Mononuclear cell (primary cell): ENCODE measurements around the gene BTG2. TPM values are rescaled to one million over a fixed set of nuclear protein-coding genes. Genes with fewer than 3 reads are reported as not detected.

ENCODE experiments used
- H3K27me3 ChIP-seq: 2 replicates; pipeline ENCODE4 v1.6.0; 2011; ENCODE audit warnings: low read length, control low read depth; ENCODE audit not compliant: insufficient read depth
- H3K4me1 ChIP-seq: 2 replicates; pipeline ENCODE4 v1.5.1; 2011; ENCODE audit warnings: mild to moderate bottlenecking, low read length, control low read depth; ENCODE audit not compliant: insufficient read depth
- H3K4me3 ChIP-seq: 2 replicates; pipeline ENCODE4 v1.5.1; 2011; ENCODE audit warnings: mild to moderate bottlenecking, low read length, moderate library complexity
- H3K9me3 ChIP-seq: 2 replicates; pipeline ENCODE4 v1.5.1; 2011; ENCODE audit warnings: low read depth, mild to moderate bottlenecking, control low read depth, low read length
- total RNA-seq: library from RNA; depleted of rRNA; stranded (reverse); fragments of >200 nt; gene quantifications from one replicate; pipeline ENCODE4 v1.2.3, GENCODE V29; 2012

Gene BTG2
- total RNA-seq, 1 donor: 842 TPM

DNA sequence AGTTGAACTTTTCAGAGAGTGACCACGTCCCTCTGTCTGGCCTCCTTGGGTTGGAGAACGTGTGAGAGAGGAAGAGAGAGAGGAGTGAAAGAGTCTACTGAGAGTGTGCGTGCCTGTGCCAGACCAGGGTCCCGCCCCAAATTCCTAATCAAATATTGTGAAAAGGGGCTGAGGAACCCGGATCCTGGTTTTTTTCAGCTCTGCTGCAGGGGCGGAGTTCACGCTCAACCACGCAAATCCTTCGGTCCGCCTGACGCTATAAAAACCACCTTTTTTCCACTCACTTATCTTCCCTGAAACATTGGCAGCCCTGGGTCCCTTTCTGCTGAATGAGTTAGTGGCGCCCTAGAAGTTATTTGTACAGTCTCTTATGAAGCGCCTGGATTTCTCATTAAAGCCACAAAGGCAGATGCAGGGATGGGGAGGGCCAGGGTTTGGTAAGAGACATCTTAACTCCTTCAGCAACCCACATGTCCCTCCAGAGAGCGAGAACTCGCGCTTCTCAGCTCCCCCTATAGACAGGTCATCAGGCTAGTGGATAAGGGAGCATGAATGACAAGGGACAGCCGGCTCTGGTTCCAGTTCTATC lies 45.8 kb downstream of the BTG2 start, which contains the start of gene FMOD:
TSS of gene FMOD (minus strand) at position 86 of the 589 bp plus-strand sequence. CDS start 2,852 bp downstream, outside the sequence.
- no peaks in the 10 kb centered on the region for H3K4me1 ChIP-seq
- H3K4me3 ChIP-seq: no peak within 1 kb of the TSS
- peaks cover 17% of the 10 kb centered on the region for H3K27me3 ChIP-seq
- H3K9me3 ChIP-seq: no peaks in the 10 kb centered on the region

GRCh38 chr1:203353486-203353885 lies 48.2 kb downstream of the BTG2 start:
- Histone ChIP-seq H3K4me1 (no peaks in the 10 kb centered on the region), H3K27me3 (peaks cover 21% of the 10 kb centered on the region), H3K9me3 (no peaks in the 10 kb centered on the region), H3K4me3 (no peak overlapping the region)

DNA sequence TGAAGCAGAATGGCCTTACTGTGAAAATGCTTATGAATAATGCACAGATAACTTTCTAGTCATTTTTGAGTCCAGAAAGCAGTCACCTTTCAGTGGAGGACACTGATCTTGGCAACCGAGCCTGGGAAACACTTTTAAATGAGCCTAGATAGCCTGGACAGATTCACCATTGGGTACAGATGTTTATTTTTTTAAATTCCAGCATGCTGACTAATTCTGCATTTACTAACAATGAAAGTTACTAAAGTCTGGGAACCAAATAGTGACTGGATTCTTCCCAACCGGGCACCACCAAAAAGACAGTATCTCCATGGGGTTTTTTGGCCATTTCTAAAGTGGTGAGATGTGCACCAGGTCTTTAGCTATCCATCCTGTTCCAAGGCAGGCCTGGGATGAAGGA lies 48.9 kb downstream of the BTG2 start:
- Histone ChIP-seq H3K9me3 (no peaks in the 10 kb centered on the region), H3K4me3 (no peak overlapping the region), H3K4me1 (no peaks in the 10 kb centered on the region), H3K27me3 (peaks cover 23% of the 10 kb centered on the region)

DNA sequence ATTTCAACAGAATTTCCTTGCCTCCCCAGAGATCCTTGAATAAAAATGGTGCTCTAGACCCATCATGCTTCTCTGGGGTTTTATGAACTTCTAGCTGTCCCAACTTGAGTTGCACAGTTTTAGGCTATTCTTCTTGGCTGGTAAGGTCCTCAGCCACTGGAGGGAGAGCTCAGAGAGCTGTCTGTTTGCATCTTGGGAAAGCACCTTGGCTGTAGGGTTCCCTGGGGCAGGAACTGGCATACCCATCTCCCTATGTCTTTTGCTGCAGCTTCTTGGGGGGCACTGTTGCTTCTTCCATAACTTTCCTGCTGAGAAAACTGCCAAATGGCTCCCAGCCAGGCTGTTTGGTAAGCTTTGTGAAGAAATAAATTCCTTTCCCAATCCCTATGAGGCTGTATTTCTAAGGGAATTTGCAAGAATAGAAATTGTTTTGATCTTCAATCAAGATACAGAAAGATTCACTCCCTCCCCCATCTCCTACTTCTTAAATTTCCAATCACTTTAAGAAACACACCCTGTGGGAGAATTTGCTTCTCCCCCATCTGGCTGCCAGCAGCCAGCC lies 53.8 kb downstream of the BTG2 start:
- no peaks in the 10 kb centered on the region for H3K9me3 ChIP-seq
- peaks cover 13% of the 10 kb centered on the region for H3K27me3 ChIP-seq
- H3K4me1 ChIP-seq: peaks cover 15% of the 10 kb centered on the region
- no peak overlapping the region for H3K4me3 ChIP-seq

Other genes with a start within 250 kb of the BTG2 start
- gene MYOG, start 219.5 kb upstream of the BTG2 start, total RNA-seq: not detected
- not detected for gene ADORA1, start 177.8 kb upstream of the BTG2 start, total RNA-seq
- gene MYBPH, start 129.7 kb upstream of the BTG2 start, total RNA-seq: not detected
- 0.94 TPM for gene CHI3L1, start 118.8 kb upstream of the BTG2 start, total RNA-seq
- 0.42 TPM for gene CHIT1, start 75.8 kb upstream of the BTG2 start, total RNA-seq
- gene FMOD, start 45.6 kb downstream of the BTG2 start, total RNA-seq: not detected
- not detected for gene PRELP, start 170.3 kb downstream of the BTG2 start, total RNA-seq
- gene OPTC, start 188.6 kb downstream of the BTG2 start, total RNA-seq: not detected